ENCODE data around the gene COL5A2. TPM values are rescaled to one million over a fixed set of nuclear protein-coding genes. Genes with fewer than 3 reads are reported as not detected.

COL5A2 gene
- polyA plus RNA-seq (ENCODE audit: insufficient read length) = 348 TPM

GRCh38 chr2:189179570-189179950 lies at the start of gene COL5A2:
Gene COL5A2, minus strand, starts transcription at chr2:189179761. Its CDS starts 157 bp downstream, at chr2:189179604.
- DNase-seq = peak; percentile 87

GRCh38 chr2:189226017-189226416 lies 46.5 kb upstream of the COL5A2 start:
- no peak for DNase-seq

- DNase-seq = no peak
These were observed 45.5 kb upstream of the COL5A2 start for GRCh38 chr2:189225032-189225431.

DNA sequence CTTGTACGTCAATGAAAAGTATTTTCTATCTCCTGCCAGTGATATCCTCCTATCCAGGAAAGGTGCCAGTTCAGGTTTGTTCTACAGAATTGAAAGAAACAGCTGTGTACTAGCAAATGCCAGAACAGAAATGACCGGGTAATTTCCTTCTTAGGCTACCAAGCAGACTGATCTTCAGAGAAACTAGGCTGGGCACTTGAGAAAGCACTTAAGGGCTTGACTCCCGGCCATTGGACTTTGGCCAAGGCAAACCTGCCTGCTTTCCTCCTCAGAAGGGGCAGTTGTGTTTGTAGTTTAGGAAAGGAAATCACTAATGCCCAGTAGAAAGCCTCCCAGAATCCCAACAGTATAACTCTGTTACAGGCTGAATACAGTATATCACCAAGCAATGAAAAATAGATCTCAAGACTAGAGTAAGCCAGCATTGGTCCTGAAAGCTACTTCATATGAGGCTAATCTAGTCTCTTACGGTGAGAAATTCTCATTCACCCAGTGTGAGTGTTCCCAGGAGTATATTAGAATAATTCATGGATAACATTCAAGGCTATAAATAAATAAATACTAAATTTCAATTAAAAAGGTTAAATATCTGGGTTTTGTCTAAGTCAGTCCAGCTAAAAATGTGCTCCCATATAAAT lies 43.0 kb upstream of the COL5A2 start:
- no peak for DNase-seq

- no peak for DNase-seq
These were observed 42.4 kb upstream of the COL5A2 start for GRCh38 chr2:189221811-189222467.

DNA sequence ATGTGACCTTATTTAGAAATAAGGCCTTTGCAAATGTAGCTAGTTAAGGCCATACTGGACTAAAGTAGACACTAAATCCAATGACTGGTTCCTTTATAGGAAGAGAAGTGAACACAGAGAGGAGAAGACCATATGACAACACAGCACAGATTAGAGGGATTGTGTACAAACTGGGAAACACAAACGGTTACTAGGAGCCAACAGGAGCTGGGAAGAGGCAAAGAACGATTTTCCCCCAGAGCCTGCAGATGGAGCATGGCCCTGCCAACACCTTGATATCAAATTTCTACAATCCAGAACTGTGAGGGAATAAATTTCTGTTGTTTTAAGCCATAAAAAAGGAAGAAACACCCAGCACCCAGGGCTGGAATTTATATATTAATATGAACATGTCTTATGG lies 38.7 kb upstream of the COL5A2 start:
- DNase-seq = no peak

DNA sequence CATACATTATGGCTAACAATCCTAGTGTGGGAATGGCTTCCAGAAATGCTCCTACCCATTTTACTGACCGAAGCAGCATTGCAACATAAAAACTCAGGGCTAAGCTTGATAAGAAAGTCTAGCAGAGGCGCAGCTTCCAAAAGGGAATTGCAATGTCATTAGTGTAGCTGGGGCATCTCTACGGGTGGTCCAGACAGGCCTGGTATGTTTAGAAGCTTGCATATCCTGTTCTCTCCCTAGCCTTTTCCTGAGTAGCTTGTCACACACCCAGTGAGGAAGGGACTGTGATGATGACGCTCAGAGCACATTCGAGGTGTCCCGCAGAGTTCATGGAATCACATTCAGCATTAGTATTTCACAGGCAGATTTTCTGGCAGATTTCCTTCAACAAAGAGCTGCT lies 38.0 kb upstream of the COL5A2 start:
- DNase-seq = no peak

DNA sequence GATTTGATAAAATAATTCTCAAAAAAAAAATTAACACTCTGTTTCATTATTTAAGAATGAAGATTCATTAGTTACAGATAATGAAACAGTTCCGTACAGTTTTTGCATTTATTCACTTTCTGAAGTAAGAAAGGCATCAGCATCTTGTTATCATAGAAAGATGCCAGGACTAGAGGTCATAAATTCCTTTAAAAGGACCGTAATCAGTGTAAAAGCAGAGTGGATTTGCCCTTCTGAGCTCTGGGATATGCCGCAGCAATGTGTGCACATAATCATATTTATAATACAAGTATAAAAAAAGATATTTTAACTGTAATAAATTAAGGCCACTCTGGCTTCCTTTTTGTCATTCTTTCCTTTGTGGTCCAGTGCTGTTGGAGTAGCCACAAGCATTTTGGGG lies 37.5 kb upstream of the COL5A2 start:
- DNase-seq = no peak

DNA sequence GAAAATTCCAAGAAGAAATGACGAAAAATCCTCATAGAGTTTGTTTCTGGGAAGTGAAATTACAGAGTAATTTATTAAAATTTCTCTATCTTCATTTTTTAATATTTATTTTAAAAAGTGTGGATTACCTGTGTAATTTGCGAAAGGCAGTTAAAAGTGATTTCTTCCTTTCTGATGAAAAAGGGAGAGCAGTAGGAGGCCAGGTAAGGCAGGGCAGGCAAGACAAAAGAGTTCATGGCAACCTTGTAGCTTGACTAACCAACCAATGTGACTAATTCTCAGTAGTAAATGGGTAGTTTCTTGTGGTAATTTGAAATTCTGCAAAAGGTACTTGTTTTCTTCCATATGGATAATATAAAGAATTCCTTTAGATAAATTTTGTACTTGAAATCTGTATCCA lies 34.9 kb upstream of the COL5A2 start:
- DNase-seq = no peak

DNA sequence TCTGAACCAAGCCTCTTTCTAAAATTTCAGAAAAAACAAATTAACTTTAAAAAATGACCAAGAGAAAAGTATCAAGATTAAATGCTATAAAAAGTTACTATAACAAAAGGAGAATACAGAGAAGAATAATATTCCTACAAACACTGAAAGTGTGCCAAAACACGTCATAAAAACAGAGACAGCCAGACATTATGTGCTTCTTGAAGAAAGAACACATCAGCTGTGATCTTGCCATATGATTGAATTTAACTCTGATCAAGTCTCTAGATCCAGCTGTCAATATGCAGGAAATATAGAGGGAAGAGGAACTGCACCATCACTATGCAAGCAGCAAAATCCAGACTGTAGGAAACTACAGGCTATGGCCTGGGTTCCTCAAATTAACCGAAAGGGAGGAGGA lies 33.7 kb upstream of the COL5A2 start:
- no peak for DNase-seq

DNA sequence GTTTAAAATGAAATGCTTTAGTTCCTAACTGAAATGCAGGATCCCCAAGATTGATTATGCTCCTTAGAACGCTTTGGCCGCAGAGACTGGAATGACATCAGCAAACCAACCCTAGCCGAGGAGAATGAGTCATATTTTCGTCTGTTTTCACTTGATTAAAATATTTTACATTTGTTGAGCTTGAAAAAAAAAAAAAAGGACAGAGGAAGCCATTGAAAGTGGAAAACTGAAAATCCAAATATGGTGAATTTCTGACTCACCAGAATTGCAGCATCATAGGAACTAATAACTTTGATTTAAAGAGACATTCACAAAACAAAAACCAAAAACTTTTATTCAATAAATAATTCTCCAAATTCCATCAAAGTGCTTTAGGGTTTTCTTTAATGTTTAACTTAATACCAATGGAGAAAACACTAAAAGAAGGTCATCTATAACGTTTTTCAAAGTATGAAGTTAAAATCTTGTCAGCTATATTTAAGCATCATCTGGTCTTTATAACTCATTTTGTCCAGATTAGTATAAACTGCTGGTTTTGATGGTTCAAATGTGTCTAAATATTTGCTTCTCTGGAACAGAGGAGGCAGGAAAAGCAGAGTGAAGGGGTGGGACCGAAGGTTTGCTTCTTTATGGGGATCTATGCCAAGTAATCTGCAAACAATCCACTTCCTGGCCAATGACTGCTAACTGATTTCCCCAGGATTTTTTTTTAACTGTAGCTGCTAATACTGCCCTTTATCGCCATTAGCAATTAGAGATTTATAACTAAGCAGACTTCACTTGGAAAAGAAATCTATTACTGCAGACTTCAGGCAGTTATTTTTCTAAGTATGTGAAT lies 30.9 kb upstream of the COL5A2 start:
- peak; percentile 86 for DNase-seq

GRCh38 chr2:189208254-189208653 lies 28.7 kb upstream of the COL5A2 start:
- no peak for DNase-seq

DNA sequence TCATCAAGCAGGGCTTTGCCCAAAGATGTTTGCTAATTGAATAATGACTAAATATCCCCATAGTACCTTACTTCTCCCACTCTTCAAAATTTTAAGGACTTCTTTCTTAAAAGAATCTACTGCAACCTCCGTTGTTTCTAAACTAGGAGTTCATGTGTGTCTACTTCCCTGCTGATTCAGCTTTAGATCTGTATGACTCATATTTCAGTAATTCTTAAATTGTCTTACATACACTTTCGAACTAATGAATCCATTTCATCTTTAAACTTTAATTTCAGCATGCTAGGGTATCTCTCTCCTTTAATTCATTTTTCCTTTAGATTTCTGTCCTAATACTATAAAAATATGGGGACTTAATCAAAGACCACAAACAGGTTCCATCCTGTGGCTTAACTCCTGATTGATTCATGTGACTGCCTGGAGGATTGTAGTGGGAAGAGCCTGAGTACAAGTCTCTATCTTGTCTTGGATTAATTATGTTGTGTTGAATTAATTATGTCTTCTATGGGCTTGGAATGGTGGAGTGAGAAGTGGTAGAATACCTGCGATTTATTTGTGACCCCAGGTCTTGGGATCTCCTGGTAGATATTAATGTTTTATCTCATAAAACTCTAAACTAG lies 24.9 kb upstream of the COL5A2 start:
- DNase-seq = no peak

GRCh38 chr2:189203177-189203799 lies 23.7 kb upstream of the COL5A2 start:
- DNase-seq = no peak

GRCh38 chr2:189199797-189200196 lies 20.2 kb upstream of the COL5A2 start:
- no peak for DNase-seq

DNA sequence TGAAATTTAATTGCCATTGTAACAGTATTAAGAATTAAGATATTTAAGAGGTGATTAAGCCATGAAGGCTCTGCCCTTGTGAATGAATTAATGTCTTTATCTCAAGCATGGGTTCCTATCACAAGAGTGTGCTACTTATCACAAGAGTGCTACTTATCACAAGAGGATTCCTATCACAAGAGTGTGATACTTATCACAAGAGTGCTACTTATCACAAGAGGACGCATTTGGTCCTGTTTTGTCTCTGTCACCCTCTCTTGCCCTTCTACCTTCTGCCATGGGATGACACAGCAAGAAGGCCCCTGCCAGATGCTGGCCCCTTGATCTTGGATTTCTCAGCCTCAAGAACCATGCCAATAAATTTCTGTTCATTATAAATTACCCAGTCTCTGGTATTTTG lies 13.2 kb upstream of the COL5A2 start:
- DNase-seq = no peak

DNA sequence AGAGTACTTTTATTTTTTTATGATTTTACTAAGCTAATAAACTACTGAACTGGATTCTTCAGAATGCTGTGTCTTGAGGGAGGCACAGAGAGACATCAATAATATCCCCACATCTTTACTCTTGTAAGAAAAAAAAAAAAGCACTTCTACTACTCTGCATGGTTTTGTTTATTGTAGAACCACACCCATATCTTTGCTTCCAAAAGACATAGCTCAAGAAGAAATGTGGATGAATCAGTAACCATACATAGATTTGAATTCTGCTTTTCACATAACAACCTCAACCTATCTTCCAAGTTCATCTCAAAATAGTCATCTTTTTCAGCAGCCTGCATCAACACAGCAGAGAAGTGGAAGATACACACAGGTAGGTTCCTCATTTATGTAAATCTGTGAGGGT lies 12.2 kb upstream of the COL5A2 start:
- DNase-seq = no peak

DNA sequence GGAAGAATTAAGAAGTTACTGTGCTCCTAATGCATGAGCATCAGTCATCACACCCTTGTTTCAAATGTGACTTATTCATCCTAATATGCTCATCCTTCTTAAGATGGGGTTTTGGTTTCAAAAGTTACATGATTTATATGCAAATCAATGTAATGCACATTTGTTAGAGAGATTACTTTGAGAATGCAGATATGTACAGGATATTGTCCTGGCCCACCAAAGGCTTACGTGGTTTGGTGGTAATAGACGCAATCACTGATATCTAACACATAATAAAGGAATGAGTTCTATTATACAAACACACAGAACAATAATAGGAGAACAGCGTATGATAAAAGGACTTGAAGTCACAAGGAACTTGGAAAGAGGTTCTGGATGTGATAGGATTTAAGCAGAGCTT lies 11.1 kb upstream of the COL5A2 start:
- no peak for DNase-seq

GRCh38 chr2:189188115-189188805 lies 8.7 kb upstream of the COL5A2 start:
- no peak for DNase-seq

GRCh38 chr2:189183170-189183569 lies 3.6 kb upstream of the COL5A2 start:
- no peak for DNase-seq

GRCh38 chr2:189181706-189182105 lies 2.1 kb upstream of the COL5A2 start:
- no peak for DNase-seq
